A673 (cell line): ENCODE measurements around the gene CGB3.
"Not testable (repeated sequence)": the region's sequence is repeated elsewhere in the genome, so short reads cannot be mapped to it uniquely, and the experiment has no call there.

Source experiments
- CTCF ChIP-seq: fragments of 300-800, 200-600 bp; sonication (generic); conservative IDR thresholded peaks from 2 replicates; pipeline ENCODE4 v1.5.1; 2017; ENCODE audit warnings: low read depth, mild to moderate bottlenecking, antibody characterized with exemption, low read length, moderate library complexity, mixed read lengths
- EZH2 ChIP-seq: fragments of 200-600 bp; sonication (generic); IDR thresholded peaks from 2 replicates; pipeline ENCODE4 v1.6.1; 2017; ENCODE audit warnings: borderline replicate concordance, low read depth, mild to moderate bottlenecking, mixed read lengths, antibody characterized with exemption, low read length; ENCODE audit not compliant: poor library complexity, severe bottlenecking

- not testable (repeated sequence) for TF ChIP-seq EZH2
- peak; percentile 71 for TF ChIP-seq CTCF
Measured at GRCh38 chr19:49036815-49037214, 12.7 kb upstream of the CGB3 start, which contains the start of gene CGB1.
